ENCODE measurements around the gene POU2F2. TPM values are rescaled to one million over a fixed set of nuclear protein-coding genes. Genes with fewer than 3 reads are reported as not detected.
A peak's percentile ranks its signal among the peaks of the same experiment; 100 is the strongest.

POU2F2 gene
- total and polyA plus RNA-seq, 9 of the 15 experiments (the other 6 are each of a cell fraction or from before 2014, with no cell fraction given): 0.03 to 0.68 (median 0.14) TPM

- no peak for TF ChIP-seq ZNF407 (IDR thresholded peaks at IDR 0.05; ENCODE audit: low read depth)
- TF ChIP-seq RBFOX2 (IDR thresholded peaks at IDR 0.05; ENCODE audit: low read depth, low read length): 0 out of 2 replicates have a peak, but pooled peaks have one; percentile 15
- no peak for TF ChIP-seq POLR2AphosphoS2 (IDR thresholded peaks at IDR 0.05; ENCODE audit: low read length)
- TF ChIP-seq ID3 (CRISPR knock-in tag; IDR thresholded peaks at IDR 0.05): no peak
- TF ChIP-seq ID3 (tag; IDR thresholded peaks at IDR 0.05): 0 out of 2 replicates have a peak, but pooled peaks have one; percentile 26
- TF ChIP-seq BRD4 (IDR thresholded peaks at IDR 0.05): no peak
- TF ChIP-seq CBX2 (IDR thresholded peaks at IDR 0.05; ENCODE audit: insufficient read depth, low read length, poor library complexity, severe bottlenecking): no peak
- TF ChIP-seq REST (IDR thresholded peaks at IDR 0.05; ENCODE audit: borderline replicate concordance): peak; percentile 10; the same call in 1 of the 2 replicates
- TF ChIP-seq REST (CRISPR knock-in tag; IDR thresholded peaks at IDR 0.05; ENCODE audit: low read depth): no peak
- TF ChIP-seq SMAD4 (CRISPR knock-in tag; conservative IDR thresholded peaks at IDR 0.05): 0 out of 2 replicates have a peak, but pooled peaks have one; percentile 36
Observed at GRCh38 chr19:42074513-42075363, 57.5 kb downstream of the POU2F2 start (continued).

Measured in K562 (cell line).